Lung (tissue), 12 donors: ENCODE data around the gene WRAP73. TPM values are rescaled to one million over a fixed set of nuclear protein-coding genes. Genes with fewer than 3 reads are reported as not detected.

Source experiments
- ATAC-seq: fragments of 200-7000 bp; cut with Tn5 transposase; one replicate; pipeline ENCODE4 v1.9.1; 2020; ENCODE audit warnings: moderate number of reproducible peaks; ENCODE audit not compliant: insufficient read depth, low FRiP score
- DNase-seq, 3 donors: peaks; one replicate each; pipeline ENCODE4 v3.0.0-alpha.2; 2013 to 2017
- H3K27ac ChIP-seq, 2 donors: one replicate each; pipeline ENCODE4 v1.5.1; 2013; ENCODE audit warnings: mild to moderate bottlenecking in 2 of 2, moderate library complexity in 2 of 2, control low read depth in 1 of 2, inconsistent platforms in 1 of 2, low read depth in 1 of 2, low read length in 1 of 2
- H3K27me3 ChIP-seq, 3 donors: one replicate each; pipeline ENCODE4 v1.5.1; 2013; ENCODE audit warnings: low read length in 2 of 3; ENCODE audit not compliant: control insufficient read depth in 3 of 3, insufficient read depth in 3 of 3
- H3K36me3 ChIP-seq, 4 donors: one replicate each; pipeline ENCODE4 v1.5.1; 2013; ENCODE audit warnings: low read length in 4 of 4, mild to moderate bottlenecking in 1 of 4, moderate library complexity in 1 of 4; ENCODE audit not compliant: control insufficient read depth in 4 of 4, insufficient read depth in 4 of 4
- H3K4me1 ChIP-seq, 5 donors: one replicate each; pipeline ENCODE4 v1.5.1; 2013; ENCODE audit warnings: low read length in 5 of 5, mild to moderate bottlenecking in 2 of 5, moderate library complexity in 1 of 5; ENCODE audit not compliant: control insufficient read depth in 5 of 5, insufficient read depth in 5 of 5
- H3K4me3 ChIP-seq: one replicate; pipeline ENCODE4 v1.5.1; 2013; ENCODE audit warnings: mild to moderate bottlenecking, control low read depth, moderate library complexity
- H3K9ac ChIP-seq, 2 donors: one replicate each; pipeline ENCODE4 v1.5.1; 2013; ENCODE audit warnings: low read length in 2 of 2, control low read depth in 1 of 2; ENCODE audit not compliant: insufficient read depth in 1 of 2
- H3K9me3 ChIP-seq, 4 donors: one replicate each; pipeline ENCODE4 v1.5.1; 2013; ENCODE audit warnings: low read length in 3 of 4, mild to moderate bottlenecking in 1 of 4, moderate library complexity in 1 of 4; ENCODE audit not compliant: control insufficient read depth in 4 of 4, insufficient read depth in 3 of 4
- WGBS, 2 donors: extraction: QIAGEN DNeasy Blood & Tissue Kit; methylation state at CpG; one replicate each; pipeline ENCODE4 v1.1.7; 2013; 5-methylcytosine and 5-hydroxymethylcytosine counted together
- polyA plus RNA-seq, 2 donors: library from polyadenylated mRNA; stranded (reverse); fragments of 200-250 nt; gene quantifications; one replicate each; pipeline ENCODE4 v1.2.1, GENCODE V29; 2013
- total RNA-seq, 2 donors: library from RNA; depleted of rRNA in 1 of 2; stranded (reverse); fragments of >200 nt in 1 of 2; gene quantifications; one replicate each; pipeline ENCODE4 v1.2.1, GENCODE V29; 2014 to 2021
- TF ChIP-seq, protein P1 (sequence below): IDR thresholded peaks from 2 replicates; pipeline ENCODE4 v1.5.1; 2012; ENCODE audit warnings: mild to moderate bottlenecking; ENCODE audit errors: control extremely low read depth, extremely low read depth
- donor health status: control.
- donor health status: control.
- donor health status: Bipolar disorder and iron deficiency.
- donor health status: healthy.
- donor health status: DM: yes; HTN: yes; CAD: no.

WRAP73 gene
- total and polyA plus RNA-seq, 4 donors, result 17.3 to 25.3 (median 22.8) TPM

GRCh38 chr1:3646596-3646995 lies 3.3 kb downstream of the WRAP73 start:
- TF ChIP-seq, protein P1, sequence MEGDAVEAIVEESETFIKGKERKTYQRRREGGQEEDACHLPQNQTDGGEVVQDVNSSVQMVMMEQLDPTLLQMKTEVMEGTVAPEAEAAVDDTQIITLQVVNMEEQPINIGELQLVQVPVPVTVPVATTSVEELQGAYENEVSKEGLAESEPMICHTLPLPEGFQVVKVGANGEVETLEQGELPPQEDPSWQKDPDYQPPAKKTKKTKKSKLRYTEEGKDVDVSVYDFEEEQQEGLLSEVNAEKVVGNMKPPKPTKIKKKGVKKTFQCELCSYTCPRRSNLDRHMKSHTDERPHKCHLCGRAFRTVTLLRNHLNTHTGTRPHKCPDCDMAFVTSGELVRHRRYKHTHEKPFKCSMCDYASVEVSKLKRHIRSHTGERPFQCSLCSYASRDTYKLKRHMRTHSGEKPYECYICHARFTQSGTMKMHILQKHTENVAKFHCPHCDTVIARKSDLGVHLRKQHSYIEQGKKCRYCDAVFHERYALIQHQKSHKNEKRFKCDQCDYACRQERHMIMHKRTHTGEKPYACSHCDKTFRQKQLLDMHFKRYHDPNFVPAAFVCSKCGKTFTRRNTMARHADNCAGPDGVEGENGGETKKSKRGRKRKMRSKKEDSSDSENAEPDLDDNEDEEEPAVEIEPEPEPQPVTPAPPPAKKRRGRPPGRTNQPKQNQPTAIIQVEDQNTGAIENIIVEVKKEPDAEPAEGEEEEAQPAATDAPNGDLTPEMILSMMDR, result no peak
- H3K9me3 ChIP-seq, result peaks cover 0 to 2% (median 0%) of the 10 kb centered on the region in 4 donors
- no peak overlapping the region for H3K9ac ChIP-seq
- whole genome bisulfite sequencing, 2 donors, result 94 to 96% methylated on average over 20 of the region's 20 CpGs
- H3K36me3 ChIP-seq, result peaks cover 4 to 25% (median 9%) of the 10 kb centered on the region in 4 donors
- no peak overlapping the region for H3K27ac ChIP-seq
- ATAC-seq (no peak), DNase-seq (no peak)
- H3K4me1 ChIP-seq, result peaks cover 0 to 12% (median 6%) of the 10 kb centered on the region in 5 donors
- peaks cover 0 to 15% (median 5%) of the 10 kb centered on the region in 3 donors for H3K27me3 ChIP-seq
- H3K4me3 ChIP-seq, result no peak overlapping the region

DNA sequence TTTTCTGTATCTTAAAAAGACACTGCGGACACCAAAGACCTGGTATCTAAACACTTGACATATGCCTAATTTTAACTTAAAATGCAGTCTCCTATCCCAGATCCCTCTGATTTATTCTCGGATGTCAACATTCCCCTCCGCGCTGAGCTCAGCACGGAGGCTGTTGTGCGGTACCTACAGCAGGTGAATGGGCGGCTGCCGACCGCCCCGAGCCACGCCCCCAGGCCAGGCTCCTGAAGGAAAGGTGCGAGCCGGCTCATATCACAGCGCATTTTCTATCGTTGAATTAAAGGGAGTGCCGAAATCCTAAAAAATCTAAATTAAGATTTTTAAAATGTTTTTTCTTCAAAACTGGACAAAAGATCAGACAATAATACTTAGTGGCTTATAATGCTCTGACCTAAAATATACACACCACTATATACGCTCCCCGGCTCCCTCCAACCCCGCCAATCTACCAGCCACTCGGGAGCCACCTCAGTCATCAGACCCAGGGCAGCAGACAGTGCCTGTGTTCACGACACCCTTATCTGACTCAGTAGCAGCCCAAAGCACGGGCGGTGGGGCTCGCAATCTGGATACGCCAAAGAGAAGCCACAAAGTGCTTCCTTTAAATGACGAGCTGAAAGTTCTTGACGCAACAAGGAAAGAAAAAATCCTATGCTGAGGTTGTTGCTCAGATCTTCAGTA lies 4.1 kb downstream of the WRAP73 start:
- no peak overlapping the region for H3K27ac ChIP-seq
- TF ChIP-seq, protein P1, result no peak
- peaks cover 0 to 8% (median 5%) of the 10 kb centered on the region in 3 donors for H3K27me3 ChIP-seq
- H3K4me1 ChIP-seq, result peaks cover 0 to 8% (median 6%) of the 10 kb centered on the region in 5 donors
- ATAC-seq (no peak), DNase-seq (no peak)
- peaks cover 4 to 27% (median 9%) of the 10 kb centered on the region in 4 donors for H3K36me3 ChIP-seq
- no peak overlapping the region for H3K4me3 ChIP-seq
- peaks cover 0 to 2% (median 0%) of the 10 kb centered on the region in 4 donors for H3K9me3 ChIP-seq
- 90 to 96% methylated on average over 27 of the region's 27 CpGs for WGBS, 2 donors
- no peak overlapping the region for H3K9ac ChIP-seq

DNA sequence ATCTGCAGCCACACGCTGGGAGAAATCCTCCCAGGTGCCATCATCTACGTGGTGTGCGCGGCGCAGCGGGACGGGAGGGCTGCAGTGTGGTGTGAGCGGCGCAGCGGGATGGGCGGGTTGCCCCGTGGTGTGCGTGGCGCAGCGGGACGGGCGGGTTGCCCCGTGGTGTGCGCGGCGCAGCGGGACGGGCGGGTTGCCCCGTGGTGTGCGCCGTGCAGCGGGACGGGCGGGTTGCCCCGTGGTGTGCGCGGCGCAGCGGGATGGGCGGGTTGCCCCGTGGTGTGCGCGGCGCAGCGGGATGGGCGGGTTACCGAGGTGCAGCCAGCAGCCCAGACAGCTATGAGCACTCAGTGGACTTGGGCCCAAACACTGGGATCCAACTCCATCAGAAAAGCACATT lies 4.7 kb downstream of the WRAP73 start:
- Histone ChIP-seq H3K4me1 (peaks cover 0 to 8% (median 3%) of the 10 kb centered on the region in 5 donors), H3K9ac (no peak overlapping the region), H3K27me3 (peaks cover 0 to 2% (median under 1%) of the 10 kb centered on the region in 3 donors), H3K9me3 (no peaks in the 10 kb centered on the region), H3K4me3 (no peak overlapping the region), H3K27ac (no peak overlapping the region), H3K36me3 (peaks cover 4 to 27% (median 9%) of the 10 kb centered on the region in 4 donors)
- ATAC-seq (no peak), DNase-seq (no peak)
- WGBS, 2 donors, result 97% methylated on average over 41 to 43 of the region's 43 CpGs
- TF ChIP-seq, protein P1, result no peak
